Mucosa of descending colon (tissue), 3 donors: Measurements from ENCODE around the gene HRG. TPM values are rescaled to one million over a fixed set of nuclear protein-coding genes. Genes with fewer than 3 reads are reported as not detected.

Source experiments
- ATAC-seq: fragments of 200-7000 bp; cut with Tn5 transposase; one replicate; pipeline ENCODE4 v1.9.1; 2020; ENCODE audit warnings: mild to moderate bottlenecking, moderate library complexity
- DNase-seq, 3 donors: peaks; one replicate each; pipeline ENCODE4 v3.0.0-alpha.2; 2020
- H3K36me3 ChIP-seq: fragments of 200-600 bp; one replicate; pipeline ENCODE4 v1.8.0; 2021; ENCODE audit warnings: low read depth, mild to moderate bottlenecking
- H3K4me1 ChIP-seq: fragments of 200-600 bp; one replicate; pipeline ENCODE4 v1.8.0; 2021; ENCODE audit warnings: low read depth, mild to moderate bottlenecking
- H3K4me3 ChIP-seq: fragments of 200-600 bp; one replicate; pipeline ENCODE4 v1.8.0; 2021; ENCODE audit warnings: mild to moderate bottlenecking
- H3K9me3 ChIP-seq: fragments of 200-600 bp; one replicate; pipeline ENCODE4 v1.8.0; 2021; ENCODE audit warnings: mild to moderate bottlenecking
- intact Hi-C, 2 donors: fragments of 100-400 bp; cut with DNase I in 1 of 2; cut with micrococcal nuclease in 1 of 2; formaldehyde crosslinking; loops; one replicate each; pipeline versions ENCODE4 v1.11.0 to v1.11.1; 2022; cut with DNase I, micrococcal nuclease
- total RNA-seq, 3 donors: library from RNA; stranded (reverse); fragmentation: NEBNext Ultra II Directional in 2 of 3; extraction: Animal tissue kit (Norgen Biotek cat#: 25700) in 2 of 3; gene quantifications; one replicate each; pipeline versions ENCODE4 v1.2.1 to v1.2.4, GENCODE V29; 2021 to 2023
- TF ChIP-seq, protein P1 (sequence below): fragments of 200-600 bp; IDR thresholded peaks from one replicate; pipeline ENCODE4 v1.8.0; 2022; ENCODE audit warnings: antibody characterized with exemption, mild to moderate bottlenecking
- donor health status: DM: no; HTN: no; CAD: no; lungs with moderate emphysema.
- donor health status: DM: no; HTN: no; CAD: no.
- donor health status: DM: no; HTN: yes; CAD: no.

HRG gene
- total RNA-seq, 3 donors from 2014 or later: not detected

DNA sequence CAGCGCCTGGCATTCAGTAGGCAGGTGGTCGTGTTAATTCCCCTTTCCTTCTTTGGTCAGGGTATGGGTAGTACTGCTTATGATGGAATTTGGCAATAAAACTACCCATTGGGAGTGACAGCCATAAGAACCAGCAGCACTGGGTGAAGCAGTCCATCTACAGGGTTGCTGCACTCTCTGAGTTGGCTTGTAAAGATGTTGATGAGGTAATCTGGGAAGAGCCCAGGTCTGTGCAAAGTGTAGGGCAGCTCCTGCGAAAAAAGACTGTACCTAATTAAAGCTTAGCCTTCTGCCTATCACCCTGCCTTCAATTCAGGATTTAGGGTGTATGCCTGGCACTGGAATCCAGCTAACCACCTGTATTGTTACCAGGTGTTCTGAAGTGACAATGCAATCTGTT, 30.3 kb upstream of the HRG start:
- TF ChIP-seq, protein P1, sequence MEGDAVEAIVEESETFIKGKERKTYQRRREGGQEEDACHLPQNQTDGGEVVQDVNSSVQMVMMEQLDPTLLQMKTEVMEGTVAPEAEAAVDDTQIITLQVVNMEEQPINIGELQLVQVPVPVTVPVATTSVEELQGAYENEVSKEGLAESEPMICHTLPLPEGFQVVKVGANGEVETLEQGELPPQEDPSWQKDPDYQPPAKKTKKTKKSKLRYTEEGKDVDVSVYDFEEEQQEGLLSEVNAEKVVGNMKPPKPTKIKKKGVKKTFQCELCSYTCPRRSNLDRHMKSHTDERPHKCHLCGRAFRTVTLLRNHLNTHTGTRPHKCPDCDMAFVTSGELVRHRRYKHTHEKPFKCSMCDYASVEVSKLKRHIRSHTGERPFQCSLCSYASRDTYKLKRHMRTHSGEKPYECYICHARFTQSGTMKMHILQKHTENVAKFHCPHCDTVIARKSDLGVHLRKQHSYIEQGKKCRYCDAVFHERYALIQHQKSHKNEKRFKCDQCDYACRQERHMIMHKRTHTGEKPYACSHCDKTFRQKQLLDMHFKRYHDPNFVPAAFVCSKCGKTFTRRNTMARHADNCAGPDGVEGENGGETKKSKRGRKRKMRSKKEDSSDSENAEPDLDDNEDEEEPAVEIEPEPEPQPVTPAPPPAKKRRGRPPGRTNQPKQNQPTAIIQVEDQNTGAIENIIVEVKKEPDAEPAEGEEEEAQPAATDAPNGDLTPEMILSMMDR: no peak
- Histone ChIP-seq H3K4me1 (peaks cover 9% of the 10 kb centered on the region), H3K4me3 (no peak overlapping the region), H3K9me3 (no peaks in the 10 kb centered on the region), H3K36me3 (no peaks in the 10 kb centered on the region)
- intact Hi-C loops: no loop called here
- ATAC-seq (peak; percentile 45), DNase-seq (no peak)

DNA sequence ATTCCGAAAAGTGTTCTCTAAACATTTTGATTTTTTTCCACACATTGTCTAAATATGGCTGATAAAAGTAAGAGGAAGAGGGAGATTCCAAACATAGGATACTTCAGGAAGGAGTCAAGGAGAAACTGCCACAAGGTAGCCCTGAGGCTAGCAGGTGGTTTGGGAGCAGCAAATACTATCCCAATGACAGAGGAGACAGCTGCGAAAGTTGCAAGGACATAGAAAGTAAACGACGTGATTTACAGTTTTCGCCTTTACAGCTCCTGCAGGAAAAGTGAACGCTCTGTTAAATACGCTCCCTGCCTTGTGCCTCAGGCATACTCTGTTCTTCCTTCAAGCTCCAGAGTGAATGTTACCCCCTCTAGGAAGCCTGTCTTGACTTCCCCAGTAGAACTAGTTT, 29.3 kb upstream of the HRG start:
- Histone ChIP-seq H3K36me3 (no peaks in the 10 kb centered on the region), H3K4me1 (peaks cover 9% of the 10 kb centered on the region), H3K9me3 (no peaks in the 10 kb centered on the region), H3K4me3 (no peak overlapping the region)
- no peak for DNase-seq
- TF ChIP-seq, protein P1: no peak
- ATAC-seq: no peak
- intact Hi-C loops: no loop called here

DNA sequence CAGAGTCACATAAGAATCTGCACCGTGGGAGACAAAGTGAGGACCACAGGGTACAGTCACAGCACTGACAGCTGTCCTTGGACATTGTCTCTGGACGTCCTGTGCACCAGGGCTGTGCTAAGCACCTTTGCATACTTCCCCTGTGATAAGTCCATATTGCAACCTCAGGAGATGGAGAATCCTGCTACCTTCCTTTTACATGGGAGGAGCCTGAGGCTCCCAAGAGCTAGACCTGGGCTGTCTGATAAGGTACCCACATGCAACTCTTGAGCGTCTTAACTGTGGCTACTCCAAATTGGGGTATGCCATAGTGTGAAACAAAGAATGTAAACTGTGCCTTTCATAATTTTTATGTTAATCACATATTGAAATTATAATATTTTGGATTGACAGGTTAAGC, 28.1 kb upstream of the HRG start:
- Histone ChIP-seq H3K4me1 (peaks cover 9% of the 10 kb centered on the region), H3K9me3 (no peaks in the 10 kb centered on the region), H3K36me3 (no peaks in the 10 kb centered on the region), H3K4me3 (no peak overlapping the region)
- DNase-seq (no peak), ATAC-seq (no peak)
- intact Hi-C loops: no loop called here
- TF ChIP-seq, protein P1: no peak

DNA sequence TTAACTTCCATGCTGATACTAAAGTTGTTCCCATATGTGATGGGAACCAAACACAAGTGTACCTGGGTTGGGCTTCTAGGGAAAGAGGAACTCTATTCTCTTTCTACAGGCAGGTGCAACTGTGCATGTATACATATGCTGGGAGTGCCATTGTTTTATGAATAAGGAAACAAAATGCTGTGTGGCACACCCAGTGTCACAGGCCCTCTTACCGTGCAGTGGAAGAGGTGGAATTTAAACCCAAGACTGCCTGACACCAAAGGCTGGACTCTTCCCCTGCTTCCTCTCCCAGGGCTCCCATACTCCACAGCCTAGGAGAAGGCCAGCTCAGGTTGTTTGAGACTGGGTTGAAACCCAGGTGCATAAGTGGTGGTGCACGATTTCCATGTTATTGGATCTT, 27.6 kb upstream of the HRG start:
- peak; percentile 98 for ATAC-seq

DNA sequence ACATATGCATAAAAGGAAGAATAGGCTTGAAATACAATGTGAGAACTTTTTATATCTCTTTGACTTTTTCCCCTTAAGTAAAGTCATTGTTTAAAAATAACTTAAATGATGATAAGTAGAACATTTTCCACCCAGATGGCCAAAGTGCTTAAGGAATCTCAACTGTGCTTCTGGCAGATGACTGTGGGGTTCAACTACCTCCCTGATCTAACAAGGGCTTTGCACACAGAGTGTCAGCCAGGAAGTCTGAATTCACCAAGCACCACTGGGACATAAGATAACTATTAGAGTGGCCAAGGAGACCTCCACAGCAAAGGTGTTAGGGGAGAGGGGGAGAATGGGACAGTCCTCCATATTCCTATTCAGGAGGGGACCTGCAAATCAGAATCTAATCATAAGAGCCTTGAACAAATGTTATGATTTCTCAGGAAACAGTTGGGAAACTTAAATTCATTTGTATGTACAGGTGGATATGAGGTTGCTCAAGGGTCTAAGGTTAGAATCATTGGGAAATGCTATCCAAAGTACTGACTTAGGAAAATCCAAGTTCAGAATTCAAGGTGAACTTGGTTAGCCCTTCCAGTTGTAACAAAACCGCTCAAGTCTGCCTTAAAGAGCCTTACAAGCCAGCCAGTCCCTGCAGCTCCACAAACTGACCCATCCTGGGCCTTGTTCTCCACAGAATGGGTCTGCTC, 25.9 kb upstream of the HRG start, which contains the start of gene FETUB:
Gene FETUB (plus strand): TSS at position 622 of the 695 bp plus-strand sequence. CDS start 62 bp downstream, at position 684.
- TF ChIP-seq, protein P1: no peak
- no peak for DNase-seq
- Histone ChIP-seq H3K36me3 (no peaks in the 10 kb centered on the region), H3K4me3 (no peak within 1 kb of the TSS), H3K4me1 (peaks cover 9% of the 10 kb centered on the region), H3K9me3 (no peaks in the 10 kb centered on the region)
- intact Hi-C loops: no loop called here
- ATAC-seq: no peak

More for the DNA sequence above, 27.6 kb upstream of the HRG start:
- H3K9me3 ChIP-seq: no peaks in the 10 kb centered on the region
- peak; percentile 47 to 65 (median 60) for DNase-seq
- TF ChIP-seq, protein P1: no peak
- peaks cover 9% of the 10 kb centered on the region for H3K4me1 ChIP-seq
- H3K4me3 ChIP-seq: no peak overlapping the region
- intact Hi-C loops: no loop called here
- H3K36me3 ChIP-seq: no peaks in the 10 kb centered on the region
